DMS114 treated with DMSO at 0.1 percent for 48 hours (cell line): ENCODE results near the gene SH2D3A.
"Not testable (repeated sequence)": the region's sequence is repeated elsewhere in the genome, so short reads cannot be mapped to it uniquely, and the experiment has no call there.

Source experiments
- DNase-seq: peaks from one replicate; lab custom pipeline; 2025; ENCODE audit not compliant: unreplicated experiment; lab: John Stamatoyannopoulos, UW

Gene SH2D3A

DNA sequence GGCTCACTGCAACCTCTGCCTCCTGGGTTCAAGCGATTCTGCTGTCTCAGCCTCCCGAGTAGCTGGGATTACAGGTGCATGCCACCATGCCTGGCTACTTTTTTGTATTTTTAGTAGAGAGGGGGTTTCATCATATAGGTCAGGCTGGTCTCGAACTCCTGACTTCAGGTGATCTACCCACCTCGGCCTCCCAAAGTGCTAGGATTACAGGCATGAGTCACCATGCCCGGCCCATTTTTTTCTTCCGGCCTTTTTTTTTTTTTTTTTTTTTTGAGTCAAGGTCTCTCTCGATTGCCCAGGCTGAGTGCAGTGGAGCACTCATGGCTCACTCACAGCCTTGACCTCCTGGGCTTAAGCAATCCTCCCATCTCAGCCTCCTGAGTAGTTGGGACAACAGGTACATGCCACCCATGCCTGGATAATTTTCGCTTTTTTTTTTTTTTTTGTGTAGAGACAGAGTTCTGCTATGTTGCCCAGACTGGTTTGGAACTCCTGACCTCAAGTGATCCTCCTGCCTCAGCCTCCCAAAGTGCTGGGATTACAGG lies 4.9 kb downstream of the SH2D3A start:
- not testable (repeated sequence) for DNase-seq

DNA sequence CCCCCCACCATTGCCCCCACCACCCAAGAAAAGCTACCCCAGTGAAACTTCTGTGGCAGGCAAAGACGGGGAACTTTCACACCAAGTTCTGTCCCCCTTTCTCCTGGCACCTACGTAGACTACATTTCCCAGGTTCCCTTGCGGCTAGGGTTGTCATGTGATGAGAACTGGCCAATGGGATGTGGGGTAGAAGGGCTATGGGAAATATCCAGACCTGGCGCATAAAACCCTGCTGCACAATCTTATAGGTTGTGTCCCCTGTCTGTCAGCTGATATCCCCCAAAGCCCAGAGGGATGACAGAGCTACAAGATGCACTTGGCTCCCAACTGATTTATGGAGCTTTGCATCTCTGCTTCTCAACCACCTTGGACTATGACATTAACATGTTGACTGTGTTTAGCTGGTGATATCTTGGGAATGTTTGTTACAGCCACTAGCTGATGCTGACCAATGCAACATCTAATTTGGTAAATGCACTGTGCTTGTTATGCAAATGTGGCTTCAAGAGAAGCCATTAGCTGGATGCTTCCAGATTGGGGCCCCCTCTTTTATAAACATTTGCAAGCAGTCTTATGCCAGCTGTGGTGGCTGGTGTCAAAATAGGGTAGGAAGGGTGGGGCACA lies 6.1 kb downstream of the SH2D3A start:
- no peak for DNase-seq

DNA sequence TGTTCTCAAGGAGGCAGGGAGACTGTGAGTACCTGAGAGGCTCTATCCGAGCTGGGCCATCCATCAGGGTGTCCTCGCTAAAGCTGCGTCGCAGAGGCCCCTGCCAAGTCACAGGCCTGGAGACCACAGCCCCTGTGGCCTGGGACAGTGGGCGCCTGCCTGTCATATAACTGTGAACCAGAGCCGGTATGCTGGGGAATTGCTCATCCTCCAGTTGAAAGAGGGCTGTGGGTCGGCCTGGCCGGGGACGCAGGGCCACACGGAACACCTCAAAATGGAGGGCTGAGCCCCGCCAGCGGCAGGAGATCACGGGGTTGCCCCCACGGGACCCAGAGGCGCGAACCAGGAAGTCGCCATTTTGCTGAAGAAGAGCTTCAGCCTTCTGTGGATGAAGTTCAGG lies 6.6 kb downstream of the SH2D3A start:
- no peak for DNase-seq

DNA sequence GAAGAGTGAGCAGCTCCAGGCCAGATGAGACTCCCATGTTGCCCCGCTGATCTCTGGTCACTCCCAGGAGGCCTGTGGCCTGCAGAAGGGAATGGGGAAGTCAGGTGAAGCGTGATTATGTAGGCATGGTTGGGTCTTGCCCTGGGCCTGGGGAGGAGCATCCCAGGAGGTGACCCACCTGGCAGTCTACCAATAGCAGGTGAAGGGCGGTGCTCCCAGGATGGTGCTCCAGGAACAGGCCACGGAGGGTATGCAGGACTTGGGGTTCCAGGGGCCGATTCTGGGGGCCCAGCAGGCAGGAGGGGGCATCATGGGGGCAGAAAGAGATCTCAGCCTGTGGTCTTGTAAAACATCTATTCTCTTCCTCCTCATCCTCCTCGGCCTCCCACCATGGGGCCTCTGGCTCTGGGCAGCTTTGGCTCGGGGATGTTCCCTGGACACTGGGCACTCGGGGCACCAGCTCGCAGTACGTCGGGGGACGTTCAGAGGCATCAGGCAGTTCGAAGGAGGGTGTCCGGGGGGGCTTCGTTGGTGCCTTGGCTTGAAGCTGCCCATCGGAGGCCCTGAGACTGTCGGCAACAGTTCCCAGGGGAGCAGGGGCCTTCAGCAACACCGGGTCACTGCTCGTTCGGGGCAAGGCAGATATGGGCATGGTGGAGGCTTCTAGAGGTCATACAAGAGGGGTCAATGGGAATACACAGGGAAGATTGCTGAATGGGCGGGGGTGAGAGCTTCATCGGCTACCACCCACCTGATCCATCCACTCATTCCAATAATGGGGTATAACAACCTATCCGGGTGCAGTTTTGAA lies 12.4 kb downstream of the SH2D3A start:
- no peak for DNase-seq

DNA sequence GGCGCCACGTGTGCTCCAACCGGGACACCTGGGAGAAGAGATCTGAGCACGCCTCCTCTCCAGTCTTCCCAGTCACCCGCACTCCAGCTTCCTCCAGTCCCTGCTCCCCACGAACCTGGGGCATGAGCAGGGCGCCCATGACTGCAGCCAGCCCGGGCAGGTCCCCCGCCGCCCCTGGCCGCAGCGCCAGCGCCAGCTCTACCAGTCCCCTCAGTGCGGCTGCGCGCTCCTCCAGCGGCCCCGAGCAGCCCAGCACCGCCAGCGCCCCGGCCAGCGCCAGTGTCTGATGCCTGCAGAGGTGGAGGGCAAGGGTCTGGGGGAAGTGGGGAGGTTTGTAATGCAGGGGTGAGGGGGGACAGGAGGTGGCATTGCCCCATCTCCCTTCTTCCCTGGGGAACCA lies 13.1 kb downstream of the SH2D3A start:
- DNase-seq: no peak

DNA sequence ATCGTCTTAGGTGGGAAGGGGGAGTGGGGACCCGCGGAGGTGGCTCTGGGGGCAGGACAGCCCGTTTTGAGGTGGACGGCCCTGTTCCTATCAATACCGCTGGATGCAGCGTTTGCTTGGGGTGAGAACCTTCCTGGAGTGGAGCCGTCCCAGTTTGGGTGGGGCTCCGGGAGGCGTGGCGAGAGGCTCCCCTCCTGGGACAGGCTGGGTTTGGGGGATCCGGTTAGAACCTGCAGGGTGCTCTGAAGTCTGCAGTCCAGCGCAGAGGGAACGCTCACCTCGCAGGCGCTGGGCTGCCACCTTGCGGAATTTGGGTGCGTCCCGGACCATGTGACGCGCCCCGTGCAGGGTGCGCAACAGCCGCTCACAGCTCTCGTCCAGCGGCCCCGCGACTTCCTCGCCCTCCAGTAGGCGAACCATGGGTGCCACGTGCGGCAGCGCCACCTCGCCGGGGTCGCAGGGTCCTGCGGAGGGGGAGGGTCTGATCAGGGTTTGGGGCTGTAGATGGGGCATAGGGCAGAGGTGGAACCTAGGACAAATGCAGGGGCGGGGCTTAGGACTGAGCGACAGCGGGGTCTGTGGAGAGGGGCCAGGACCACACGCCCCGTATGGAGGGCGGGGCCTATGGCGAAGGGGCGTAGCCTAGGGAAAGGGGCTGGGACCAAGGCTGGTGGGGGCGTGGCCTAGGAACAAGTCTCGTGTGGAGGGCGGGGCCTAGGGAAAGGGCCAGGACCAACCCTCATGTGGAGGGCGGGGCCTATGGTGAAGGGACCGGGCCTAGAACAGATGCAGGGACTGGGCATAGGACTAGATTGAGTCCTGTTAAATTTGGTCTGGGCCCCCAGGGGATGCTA lies 13.8 kb downstream of the SH2D3A start:
- DNase-seq: peak; percentile 80

DNA sequence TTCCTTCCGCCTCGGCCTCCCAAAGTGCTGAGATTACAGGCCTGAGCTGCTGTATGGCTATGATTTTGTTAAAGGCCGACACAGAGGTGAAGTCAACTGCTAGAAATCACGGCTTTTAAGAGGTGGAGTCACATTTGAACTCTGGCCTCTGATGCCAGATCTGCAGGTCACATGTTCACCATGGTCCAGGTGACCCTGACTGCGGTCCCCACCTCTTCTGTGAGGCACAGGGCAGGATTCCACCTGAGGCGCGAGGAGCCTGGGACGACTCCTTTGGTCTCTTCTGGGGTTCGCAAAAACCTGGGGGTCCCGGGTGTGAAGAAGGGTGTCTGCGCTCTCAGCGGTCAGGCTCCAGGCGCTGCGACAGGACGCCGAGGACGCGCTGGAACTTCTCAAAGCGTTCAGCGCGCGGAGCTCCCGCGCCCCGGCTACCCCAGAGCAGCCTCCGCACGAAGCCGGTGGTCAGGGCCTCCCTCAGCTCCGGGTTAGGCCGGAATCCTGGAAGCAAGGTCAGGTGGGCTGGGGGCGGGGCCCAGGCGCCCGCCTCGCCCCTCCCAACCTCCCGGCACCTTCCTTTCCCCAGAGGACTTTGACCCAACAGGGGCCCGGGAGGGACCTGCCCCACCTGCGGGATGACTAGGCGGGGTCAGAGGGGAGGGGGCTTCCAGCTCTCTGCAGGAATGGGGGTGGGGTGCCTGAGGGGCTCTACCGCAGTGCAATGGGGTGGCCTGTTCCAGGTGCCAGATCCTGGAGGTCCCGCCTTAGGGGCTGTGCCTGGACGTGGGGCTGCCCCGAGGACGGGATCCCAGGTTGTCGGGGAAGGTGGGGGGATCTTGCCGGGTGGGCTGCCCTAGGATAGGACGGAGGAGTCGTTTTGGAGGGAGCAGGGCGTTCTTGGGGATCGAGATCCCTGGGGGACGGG lies 14.7 kb downstream of the SH2D3A start:
- DNase-seq: no peak

DNA sequence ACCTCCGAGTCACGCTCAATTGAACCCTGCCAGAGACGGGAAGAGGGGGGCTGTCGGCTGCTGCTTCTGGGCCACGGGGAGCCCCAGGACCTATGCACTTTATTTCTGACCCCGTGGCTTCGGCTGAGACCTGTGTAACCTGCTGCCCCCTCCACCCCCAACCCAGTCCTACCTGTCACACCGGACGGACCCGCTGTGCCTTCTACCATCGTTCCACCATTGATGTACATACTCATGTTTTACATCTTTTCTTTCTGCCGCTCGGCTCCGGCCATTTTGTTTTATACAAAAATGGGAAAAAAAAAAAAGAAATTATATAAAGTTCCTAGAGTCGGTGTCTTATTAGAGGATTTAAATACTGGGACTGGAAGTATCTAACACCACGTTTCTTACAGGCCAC lies 16.0 kb downstream of the SH2D3A start:
- no peak for DNase-seq

DNA sequence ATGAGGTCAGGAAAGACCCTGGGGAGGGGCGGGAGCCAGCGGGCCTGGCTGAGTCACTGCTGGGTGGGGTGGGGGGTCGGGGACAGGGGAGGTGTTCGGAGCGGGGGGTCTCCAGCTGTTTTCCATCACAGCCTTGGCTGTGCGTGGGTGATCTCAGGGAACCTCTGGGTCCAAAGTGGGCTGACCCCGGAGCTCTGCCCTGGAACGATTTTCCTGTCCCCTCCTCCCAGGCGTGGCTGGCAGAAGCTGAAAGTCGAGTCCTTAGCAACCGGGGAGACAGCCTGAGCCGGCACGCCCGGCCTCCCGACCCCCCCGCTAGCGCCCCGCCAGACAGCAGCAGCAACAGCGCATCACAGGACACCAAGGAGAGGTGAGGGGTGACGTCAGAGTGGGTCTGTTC lies 17.2 kb downstream of the SH2D3A start:
- no peak for DNase-seq

DNA sequence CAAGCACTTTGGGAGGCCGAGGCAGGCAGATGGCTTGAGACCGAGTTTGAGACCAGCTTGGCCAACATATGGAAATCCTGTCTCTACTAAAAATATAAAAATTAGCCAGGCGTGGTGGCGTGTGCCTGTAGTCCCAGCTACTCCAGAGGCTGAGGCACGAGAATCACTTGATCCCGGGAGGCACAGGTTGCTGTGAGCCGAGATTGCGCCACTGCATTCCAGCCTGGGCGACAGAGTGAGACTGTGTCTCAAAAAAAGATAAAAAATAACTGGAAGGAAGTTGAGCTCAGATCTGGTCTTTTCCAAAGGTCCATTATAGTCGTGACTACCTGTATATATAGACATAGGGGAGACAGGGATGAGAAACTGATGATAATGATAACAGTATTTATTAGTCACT lies 18.7 kb downstream of the SH2D3A start:
- not testable (repeated sequence) for DNase-seq

DNA sequence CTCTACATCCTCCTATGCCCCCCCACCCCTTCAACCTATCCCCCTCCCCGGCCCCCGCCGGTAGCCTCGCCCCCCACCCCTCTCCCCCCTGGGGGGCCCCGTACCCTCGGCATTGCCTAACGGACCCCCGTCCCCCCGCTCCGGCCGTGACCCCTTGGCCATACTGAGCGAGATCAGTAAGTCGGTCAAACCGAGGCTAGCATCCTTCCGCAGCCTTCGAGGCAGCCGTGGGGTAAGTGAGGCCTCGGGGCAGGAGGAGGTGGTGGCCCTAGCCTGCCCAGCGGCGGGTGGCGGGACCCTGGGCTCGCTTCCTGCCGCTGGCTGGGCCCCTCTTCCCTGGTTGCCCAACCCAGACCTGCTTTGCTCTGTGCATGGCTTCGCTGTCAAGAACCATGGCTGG lies 21.3 kb downstream of the SH2D3A start:
- no peak for DNase-seq

DNA sequence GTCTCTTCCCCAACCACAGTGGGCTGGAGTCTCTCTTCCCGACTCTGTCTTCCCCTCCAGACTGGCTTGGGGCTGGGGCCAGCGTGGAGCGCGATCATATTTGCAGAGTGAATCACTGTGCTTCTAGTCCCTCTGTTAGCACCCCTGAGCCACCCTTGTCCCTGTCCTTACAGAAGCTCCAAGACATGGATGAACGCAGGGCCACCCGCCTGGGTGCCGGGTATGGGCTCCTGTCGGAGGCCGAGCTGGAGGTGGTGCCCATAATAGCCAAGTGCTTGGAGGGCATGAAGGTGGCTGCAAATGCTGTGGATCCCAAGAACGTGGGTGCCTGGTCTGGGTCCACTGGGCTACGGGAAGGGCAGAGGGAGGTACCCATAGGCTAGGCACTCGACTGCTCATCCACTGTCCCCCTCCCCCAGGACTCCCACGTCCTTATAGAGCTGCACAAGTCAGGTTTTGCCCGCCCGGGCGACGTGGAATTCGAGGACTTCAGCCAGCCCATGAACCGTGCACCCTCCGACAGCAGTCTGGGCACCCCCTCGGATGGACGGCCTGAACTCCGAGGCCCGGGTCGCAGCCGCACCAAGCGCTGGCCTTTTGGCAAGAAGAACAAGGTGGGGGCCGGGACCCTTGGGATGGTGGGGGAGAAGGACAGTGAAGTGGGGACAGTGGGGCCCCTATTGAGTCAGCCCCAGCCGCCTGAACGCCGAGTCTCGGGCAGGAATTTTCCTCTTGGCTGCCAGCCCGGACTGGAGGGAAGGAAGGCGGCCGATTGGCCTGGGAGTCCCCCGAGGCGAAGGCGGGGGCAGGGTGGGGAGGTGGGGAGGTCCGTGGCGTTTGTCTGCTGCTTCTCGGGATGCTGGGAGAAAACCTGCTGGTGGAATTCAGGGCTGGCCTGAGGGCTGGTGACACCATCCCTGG lies 22.6 kb downstream of the SH2D3A start:
- no peak for DNase-seq

DNA sequence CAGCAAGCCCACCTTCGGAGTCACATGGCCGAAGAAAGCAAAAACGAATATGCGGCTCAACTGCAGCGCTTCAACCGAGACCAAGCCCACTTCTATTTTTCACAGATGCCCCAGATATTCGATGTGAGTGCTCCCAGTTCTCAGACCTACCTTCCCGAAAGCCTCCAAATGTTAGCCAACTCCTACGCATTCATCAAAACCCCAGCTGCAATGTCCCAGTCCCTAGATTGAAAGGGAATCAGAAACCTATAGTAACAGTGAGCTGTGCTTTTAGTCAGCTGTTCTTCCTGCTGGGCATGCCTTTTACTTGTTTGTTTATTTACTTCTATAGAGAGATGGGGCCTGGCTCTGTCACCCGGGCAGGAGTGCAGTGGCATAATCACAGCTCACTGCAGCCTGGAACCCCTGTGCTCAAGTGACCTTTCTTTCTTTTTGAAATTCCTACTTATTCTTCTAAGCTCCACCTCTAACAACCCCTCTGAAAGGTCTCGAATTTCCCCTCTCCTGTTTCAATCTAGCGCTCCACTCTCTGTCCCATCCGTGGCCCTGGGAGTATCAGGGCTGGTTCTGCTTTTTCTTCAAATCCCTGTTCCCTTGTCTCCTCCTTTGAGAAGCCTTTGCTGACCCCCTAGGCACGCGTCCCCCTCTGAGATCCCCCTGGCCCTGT lies 23.4 kb downstream of the SH2D3A start:
- DNase-seq: no peak

DNA sequence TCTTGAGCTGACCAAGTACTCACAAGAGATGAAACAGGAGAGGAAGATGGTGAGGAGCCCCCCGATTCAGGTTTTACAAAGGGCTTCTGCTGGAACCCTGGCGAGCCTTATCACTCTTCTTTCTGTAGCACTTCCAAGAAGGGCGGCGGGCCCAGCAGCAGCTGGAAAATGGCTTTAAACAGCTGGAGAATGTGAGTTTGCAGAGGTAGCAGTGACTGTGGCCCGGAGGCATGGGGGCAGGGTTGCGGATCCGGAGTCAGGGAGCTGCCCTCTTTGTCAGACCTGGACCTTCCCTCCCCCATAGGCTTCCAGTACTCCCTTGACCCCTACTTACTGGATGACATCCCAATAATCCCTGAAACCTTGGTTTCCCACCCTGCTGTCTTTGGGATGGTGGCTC lies 24.2 kb downstream of the SH2D3A start:
- no peak for DNase-seq

DNA sequence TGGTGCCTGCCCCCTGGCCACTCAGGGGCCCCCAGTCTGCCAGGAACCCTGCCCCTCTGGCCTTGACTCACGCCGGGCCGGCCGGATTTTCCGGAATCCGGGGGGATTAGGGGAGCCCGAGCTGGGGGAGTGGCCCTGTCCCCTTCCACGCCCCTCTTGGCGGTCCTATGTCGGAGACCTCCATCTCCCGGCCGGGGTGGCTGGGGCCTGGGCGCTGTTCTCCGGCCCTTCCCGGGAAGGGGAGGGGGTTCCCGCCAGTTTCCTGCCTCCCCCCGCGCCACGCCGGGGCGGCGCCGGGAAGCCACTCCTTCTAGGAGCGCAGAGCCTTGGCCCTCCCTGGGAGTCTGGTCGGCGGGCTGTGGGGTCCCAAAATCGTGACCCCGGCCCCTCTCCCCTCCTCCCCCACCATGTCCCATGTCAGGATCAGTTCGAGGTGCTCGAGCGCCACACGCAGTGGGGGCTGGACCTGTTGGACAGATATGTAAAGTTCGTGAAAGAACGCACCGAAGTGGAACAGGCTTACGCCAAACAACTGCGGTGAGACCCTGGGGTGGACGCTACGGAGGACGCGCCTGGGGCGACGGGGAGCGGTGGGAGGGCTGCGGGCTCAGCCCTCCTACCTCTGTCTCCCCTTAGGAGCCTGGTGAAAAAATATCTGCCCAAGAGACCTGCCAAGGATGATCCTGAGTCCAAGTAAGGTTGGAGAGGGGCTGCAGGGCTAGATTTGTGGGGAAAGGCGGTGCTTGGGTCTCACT lies 26.5 kb downstream of the SH2D3A start:
- no peak for DNase-seq

DNA sequence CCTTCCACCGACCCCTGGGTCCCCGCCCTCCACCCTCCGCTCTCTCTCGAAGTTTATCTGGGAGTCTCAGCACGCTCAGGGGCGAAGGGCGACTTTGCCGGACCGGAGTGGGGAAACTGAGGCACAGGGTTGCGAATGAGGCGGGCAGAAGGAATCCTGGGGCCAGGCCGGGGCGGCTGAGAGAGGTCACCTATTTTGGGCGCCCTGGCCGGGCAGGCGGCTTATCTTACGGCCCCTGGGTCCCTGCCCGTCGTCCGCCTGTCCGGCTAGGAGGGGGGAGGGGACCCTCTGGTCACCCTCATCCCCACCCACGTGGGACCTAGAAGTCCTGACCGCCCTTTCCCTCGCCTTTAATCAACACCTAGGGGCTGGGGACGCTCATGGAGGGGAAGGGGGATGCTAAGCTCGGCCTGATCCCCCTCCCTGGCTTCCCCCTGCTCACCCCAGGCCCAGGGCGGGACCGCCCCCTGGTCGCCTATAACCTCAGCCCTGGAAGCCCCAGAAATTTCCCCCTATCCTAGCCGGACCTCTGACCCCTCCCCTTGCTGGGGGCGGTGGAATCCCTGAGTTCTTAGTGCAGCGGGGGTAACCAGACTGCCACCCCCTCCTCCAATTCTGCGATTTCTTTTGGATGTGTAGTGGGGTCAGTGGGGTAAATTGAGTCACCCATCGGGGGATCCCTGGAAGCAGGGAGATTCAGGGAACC lies 27.2 kb downstream of the SH2D3A start:
- DNase-seq: no peak

DNA sequence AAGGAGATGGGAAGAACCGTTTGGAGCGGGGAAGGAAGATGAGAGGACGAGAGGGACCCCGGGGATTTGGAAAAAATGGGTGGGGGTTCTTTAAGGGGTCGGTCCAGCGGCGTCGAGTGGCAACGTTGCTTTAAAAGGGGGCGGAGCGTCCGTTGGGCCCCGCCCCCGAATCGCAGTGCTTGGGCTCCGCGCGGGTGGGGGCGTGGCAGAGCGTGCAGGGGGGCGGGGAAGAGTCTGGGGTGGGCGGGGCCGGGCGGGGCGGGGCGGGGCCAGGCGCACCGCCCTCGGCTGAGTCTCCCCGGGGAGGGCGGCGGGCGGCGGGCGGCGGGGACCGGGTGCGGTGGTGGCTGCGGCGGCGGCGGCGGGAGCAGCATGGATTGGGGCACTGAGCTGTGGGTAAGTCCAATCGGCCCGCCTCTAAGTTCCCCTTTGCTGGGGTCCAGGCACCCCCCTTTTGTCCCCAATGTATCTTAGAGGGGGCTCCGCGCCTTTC lies 27.8 kb downstream of the SH2D3A start, which contains the start of gene TRIP10:
Gene TRIP10 (plus strand): TSS at position 291 of the 493 bp plus-strand sequence. CDS start 82 bp downstream, at position 373.
- DNase-seq: peak; percentile 65
